ENCODE measurements around the gene PPFIA3.

The PPFIA3 gene

DNA sequence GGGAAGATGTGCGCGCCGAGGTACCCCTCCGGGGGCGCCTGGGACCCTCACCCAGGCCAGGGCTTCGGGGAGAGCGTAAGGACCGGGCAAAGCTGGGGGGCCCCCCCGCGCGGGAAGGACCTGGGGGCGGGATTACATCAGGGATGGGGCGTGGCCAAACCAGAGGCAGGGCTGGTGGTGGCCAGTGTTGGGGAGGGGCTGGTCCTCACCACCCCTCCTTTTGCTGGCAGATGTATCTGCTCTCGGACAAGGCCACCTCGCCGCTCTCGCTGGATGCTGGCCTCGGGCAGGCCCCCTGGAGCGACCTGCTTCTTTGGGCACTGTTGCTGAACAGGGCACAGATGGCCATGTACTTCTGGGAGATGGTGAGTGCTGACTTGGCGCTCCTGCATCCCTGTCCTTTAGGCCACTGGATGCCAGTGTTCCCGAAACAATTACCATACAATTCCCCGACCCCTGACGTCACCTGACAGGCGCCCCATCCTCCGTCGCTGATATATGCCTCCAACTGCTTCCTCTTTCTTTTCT lies 63.6 kb downstream of the PPFIA3 start:
- no peak for DNase-seq

DNA sequence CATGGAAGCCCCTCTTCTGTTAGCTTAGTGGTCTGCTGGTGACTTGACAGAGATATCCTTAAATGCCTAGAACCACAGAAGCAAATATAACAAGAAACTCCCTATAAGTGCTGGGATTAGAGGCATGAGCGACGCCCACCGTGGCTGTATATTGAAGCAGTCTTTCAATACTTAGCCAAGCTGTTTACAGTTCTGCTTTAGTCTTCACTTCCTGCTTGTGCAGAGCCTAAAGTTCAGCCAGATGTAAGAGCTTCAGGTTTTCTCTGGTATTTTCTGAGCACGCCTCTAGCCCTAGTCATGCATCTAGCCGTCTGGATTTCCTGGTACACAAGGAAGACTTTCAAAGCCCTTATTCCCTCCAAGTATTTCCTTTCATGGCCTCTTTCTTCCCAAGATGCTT lies 66.8 kb downstream of the PPFIA3 start:
- DNase-seq, result peak in 3 of 4 experiments; percentile 20 to 34 (median 21)

DNA sequence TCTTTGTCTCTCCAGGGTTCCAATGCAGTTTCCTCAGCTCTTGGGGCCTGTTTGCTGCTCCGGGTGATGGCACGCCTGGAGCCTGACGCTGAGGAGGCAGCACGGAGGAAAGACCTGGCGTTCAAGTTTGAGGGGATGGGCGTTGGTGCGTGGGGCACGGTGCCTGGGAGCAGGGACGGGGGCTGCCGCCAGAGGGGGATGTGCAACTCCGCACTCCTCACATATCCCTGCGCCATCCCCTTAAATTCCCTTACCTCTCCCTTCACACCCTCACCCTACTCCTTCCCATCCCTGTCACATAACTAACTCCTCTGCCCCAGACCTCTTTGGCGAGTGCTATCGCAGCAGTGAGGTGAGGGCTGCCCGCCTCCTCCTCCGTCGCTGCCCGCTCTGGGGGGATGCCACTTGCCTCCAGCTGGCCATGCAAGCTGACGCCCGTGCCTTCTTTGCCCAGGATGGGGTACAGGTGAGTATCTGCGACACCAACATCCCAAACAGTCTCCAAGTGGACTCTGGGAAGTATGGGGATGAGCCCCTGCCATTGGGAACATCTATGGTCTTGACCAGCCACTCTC lies 69.4 kb downstream of the PPFIA3 start:
- no peak for DNase-seq

DNA sequence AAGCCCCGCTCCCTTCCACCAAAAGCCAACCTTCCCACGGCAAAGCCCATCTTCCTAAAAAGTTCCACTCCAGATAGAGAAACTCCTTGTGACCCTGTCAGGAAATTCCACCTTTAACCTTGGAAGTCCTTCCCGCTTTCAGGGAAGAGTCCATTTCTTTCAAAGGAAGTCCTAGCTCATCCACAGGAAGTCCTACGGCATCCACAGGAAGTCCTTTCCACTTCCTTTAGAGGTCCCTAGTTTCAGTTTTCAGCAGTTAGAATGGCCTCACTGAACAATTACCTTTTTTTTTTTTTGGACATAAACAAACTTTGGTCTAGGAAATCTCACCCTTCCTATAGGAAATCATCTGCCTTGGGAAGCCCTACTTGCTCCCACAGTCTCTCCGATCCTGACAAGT lies 69.9 kb downstream of the PPFIA3 start:
- DNase-seq, result no peak

DNA sequence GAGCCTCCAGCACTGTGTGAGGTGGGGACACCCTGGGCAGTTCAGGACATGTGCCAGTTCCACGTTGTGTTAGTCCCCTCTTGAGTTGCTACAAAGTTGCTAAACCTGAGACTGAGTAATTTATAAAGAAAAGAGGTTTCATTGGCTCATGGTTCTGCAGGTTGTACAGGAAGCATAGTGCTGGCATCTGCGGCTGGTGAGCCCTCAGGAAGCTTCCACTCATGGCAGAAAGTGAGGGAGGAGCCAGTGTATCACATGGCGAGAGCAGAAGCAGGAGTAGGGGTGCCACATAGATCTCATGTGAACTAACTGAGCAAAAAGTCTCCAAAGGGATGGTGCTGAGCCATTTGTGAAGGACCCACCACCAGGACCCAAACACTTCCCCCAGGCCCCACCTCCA lies 71.4 kb downstream of the PPFIA3 start:
- DNase-seq, result no peak

DNA sequence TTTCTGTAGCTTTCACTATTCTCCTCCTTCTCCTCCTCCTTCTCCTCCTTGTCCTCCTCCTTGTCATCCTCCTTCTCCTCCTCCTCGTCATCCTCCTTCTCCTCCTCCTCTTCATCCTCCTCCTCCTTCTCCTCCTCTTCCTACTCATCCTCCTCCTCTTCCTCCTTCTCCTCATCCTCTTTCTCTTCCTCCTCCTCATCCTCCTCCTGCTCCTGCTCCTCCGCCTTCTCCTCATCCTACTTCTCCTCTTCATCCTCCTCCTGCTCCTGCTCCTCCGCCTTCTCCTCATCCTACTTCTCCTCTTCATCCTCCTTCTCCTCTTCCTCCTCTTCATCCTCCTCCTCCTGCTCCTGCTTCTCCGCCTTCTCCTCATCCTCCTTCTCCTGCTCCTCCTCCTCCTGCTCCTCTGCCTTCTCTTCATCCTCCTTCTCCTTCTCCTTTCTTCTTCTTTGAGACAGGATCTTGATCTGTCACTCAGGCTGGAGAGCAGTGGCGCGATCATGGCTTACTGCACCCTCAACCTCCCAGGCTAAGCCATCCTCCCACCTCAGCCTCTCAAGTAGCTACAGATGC lies 74.6 kb downstream of the PPFIA3 start:
- DNase-seq, result no peak

DNA sequence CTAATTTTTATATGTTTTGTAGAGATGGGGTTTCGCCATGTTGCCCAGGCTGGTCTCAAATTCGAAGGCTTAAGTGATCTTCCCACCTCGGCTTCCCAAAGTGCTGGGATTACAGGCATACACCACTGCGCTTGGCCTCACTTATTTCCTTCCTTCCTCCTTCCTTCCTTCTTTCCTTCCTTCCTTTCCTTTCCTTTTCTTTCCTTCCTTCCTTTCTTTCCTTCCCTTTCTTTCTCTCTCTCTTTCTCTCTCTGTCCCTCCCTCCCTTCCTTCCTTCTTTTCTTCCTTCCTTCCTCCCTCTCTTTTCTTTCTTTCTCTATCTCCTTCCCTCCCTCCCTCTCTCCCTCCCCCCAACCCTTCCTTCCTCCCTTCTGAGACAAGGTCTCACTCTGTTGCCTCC lies 75.1 kb downstream of the PPFIA3 start:
- DNase-seq, result no peak

DNA sequence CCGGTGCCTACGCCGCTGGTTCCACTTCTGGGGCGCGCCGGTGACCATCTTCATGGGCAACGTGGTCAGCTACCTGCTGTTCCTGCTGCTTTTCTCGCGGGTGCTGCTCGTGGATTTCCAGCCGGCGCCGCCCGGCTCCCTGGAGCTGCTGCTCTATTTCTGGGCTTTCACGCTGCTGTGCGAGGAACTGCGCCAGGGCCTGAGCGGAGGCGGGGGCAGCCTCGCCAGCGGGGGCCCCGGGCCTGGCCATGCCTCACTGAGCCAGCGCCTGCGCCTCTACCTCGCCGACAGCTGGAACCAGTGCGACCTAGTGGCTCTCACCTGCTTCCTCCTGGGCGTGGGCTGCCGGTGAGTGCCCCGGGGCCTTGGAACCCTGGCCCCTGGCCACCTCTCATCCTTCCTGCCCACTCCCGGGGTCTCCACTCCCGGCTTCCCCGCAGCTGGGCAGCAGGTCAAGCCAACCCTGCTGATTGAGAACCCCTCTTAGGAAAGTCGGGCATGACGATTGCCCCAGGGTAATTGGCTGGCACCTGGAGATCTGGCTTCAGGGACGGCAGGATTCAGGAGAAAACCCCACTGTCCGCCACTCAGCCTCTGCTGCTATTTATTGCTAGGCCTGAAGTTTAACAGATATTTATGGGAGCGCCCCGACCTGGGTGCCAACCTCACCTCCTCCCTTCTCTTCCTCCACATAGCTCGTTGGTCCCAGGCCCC lies 77.3 kb downstream of the PPFIA3 start:
- no peak for DNase-seq

DNA sequence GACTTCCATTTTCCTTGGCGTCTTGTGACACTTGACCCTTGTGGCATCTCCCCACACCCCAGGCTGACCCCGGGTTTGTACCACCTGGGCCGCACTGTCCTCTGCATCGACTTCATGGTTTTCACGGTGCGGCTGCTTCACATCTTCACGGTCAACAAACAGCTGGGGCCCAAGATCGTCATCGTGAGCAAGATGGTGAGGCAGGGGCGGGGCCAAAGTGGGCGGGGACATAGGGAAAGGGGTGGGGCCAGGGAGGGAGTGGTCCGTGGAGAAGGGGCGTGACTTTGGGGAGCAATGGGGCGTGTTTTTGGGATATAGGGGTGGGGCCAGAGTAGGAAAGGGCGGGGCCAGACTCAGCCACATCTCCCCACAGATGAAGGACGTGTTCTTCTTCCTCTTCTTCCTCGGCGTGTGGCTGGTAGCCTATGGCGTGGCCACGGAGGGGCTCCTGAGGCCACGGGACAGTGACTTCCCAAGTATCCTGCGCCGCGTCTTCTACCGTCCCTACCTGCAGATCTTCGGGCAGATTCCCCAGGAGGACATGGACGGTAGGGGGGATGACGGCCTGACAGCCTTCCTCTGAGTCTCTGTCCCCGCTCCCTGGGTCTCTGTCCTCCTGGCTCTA lies 81.0 kb downstream of the PPFIA3 start:
- DNase-seq, result peak in 2 of 4 experiments; percentile 8 to 22

Measured in suppressor macrophage (primary cell).